ENCODE results near the gene MPC1L.
"Not testable (repeated sequence)": the region's sequence is repeated elsewhere in the genome, so short reads cannot be mapped to it uniquely, and the experiment has no call there.

The MPC1L gene

GRCh38 chrX:40623139-40623536 is at the start of gene MPC1L:
Gene MPC1L (plus strand): TSS chrX:40623428. CDS start chrX:40623566, 138 bp downstream.
- DNase-seq: no peak

DNA sequence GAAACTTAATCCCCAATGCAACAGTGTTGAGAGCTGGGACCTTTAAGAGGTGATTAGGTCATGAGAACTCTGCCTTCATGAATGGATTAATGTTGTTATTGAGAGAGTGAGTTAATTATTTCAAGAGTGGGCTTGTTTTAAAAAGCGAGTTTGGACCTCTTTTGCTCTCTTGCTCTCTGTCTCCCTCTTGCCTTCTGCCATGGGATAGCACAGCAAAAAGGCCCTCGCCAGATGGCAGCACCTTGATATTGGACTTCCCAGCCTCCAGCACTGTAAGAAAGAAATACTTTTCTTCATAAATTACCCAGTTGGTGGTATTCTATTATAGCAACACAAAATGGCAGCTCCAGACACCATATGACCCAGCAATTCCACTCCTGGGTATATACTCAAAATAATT is 49.5 kb upstream of the MPC1L start:
- DNase-seq: no peak

DNA sequence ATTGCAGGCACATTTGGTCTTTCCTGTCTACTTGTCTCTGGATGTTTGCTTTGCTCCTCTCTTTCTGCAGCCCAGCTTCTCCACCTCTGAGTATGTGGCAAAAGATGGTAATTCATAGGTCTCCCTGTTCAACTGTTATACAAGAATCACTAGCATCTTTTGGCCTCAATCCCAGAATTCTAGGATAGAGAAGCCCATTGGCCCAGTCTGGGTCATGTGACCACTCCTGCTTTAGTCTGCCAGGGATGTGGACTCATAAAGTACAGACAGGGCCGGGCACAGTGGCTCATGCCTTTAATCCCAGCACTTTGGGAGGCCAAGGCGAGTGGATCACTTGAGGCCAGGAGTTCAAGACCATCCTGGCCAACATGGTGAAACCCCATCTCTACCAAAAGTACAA is 47.8 kb upstream of the MPC1L start:
- DNase-seq: not testable (repeated sequence)

- DNase-seq: no peak
Observed at GRCh38 chrX:40576291-40576690, 46.9 kb upstream of the MPC1L start.

DNA sequence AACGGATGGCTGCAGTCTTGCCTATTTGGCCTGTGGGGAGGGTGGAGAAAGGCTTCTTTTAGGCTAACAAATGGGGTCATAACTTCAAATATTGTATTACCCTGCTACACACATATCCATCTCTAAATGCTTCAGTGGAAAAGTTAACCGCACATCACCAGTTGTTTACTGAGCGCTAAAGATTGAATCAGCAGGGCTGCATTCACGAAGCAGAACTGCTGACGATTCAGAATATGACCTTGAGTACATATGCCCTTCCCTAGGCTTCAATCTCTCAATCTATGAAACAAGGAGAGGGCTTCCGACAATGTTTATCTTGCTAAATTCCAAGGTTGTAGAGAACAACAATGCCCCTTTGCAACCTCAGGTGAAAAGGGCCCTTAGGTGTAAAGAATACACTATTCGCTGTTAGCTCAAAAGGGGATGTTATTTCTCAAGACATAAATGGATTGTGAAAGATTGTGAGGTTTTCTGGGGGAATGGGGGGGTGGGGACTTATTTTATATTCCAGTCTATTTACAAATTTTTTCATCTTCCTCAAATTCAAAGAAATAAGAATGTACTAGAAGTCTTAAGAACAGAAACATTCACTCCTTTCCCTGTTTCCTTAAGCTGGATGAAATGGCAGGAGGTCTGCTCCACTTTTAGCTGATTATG is 45.1 kb upstream of the MPC1L start:
- no peak for DNase-seq

GRCh38 chrX:40579141-40579540 is 44.1 kb upstream of the MPC1L start:
- no peak for DNase-seq

GRCh38 chrX:40579900-40580536 is 43.2 kb upstream of the MPC1L start:
- no peak for DNase-seq

DNA sequence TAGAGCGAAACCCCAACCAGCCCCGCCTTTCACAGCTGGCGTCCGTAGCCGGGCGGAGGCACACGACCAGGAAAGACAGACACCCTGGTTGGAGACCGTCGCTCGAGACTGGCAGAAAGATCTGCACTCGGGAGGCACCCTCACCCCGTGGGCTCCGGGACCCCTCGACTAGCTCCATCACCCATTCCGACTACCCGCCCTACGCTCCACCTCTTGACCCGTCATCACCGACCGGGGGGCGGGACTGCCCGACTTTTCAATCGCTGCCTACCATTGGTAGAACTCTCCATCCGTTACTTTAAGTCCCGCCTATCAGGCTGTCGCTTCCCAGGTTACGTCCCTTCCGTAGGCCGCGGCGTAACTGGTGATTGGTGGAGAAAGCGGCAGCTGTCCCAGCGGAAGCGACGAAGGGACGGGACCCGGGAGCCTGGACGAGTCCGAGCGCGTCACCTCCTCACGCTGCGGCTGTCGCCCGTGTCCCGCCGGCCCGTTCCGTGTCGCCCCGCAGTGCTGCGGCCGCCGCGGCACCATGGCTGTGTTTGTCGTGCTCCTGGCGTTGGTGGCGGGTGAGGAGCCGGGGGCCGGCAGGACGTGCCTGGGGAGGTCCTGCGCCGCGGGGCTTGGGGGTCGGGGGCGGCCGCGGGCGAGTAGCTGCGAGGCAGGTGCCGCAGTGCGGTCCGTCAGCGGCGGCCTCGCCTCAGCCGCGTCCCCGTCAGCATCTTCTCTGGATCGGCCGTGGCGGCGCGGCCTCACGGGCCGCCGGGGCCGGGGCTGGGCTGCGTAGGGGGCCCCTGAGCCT is 42.5 kb upstream of the MPC1L start, which contains the start of gene ATP6AP2:
Gene ATP6AP2 (plus strand): TSS at position 434 of the 799 bp plus-strand sequence. CDS start 96 bp downstream, at position 530.
- peak; percentile 92 for DNase-seq

- DNase-seq: no peak
Observed at GRCh38 chrX:40581336-40581920, 41.8 kb upstream of the MPC1L start.

DNA sequence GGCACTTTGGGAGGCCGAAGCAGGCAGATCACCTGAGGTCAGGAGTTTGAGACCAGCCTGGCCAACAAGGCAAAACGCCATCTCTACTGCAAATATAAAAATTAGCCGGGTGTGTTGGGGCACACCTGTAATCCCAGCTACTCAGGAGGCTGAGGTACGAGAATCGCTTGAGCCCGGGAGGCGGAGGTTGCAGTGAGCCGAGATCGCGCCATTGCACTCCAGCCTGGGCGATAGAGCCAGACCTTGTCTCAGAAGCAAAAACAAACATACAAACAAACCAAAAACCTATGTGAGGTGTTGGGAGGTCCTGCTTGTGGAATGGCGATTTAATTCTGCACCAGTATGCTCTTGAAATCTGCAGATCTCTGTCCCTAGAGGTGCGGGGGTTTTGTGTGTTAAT is 41.0 kb upstream of the MPC1L start:
- not testable (repeated sequence) for DNase-seq

- no peak for DNase-seq
Observed at GRCh38 chrX:40582811-40583210, 40.4 kb upstream of the MPC1L start.

- DNase-seq: not testable (repeated sequence)
Observed at GRCh38 chrX:40587623-40588022, 35.6 kb upstream of the MPC1L start.

- not testable (repeated sequence) for DNase-seq
Observed at GRCh38 chrX:40589616-40590321, 33.5 kb upstream of the MPC1L start.

GRCh38 chrX:40603446-40603845 is 19.8 kb upstream of the MPC1L start:
- no peak for DNase-seq

DNA sequence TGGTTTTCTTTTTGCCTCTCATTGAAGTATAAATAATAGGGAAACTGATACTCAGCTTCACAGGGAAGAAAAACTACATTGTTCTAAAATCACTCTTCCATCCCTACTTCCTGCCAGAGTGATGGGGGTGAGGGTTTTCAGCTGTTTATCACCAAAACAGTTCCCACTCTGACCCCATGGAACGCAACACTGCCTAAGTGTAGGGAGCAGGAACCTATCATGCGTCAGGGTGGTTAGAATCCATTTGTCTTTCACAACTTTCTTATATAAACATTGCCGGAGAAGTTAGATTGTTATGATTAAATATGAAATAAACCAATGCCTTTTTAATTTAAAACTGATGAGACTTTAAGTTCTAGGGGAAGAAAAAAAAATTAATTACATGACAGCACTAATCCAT is 15.8 kb upstream of the MPC1L start:
- DNase-seq: no peak

GRCh38 chrX:40612511-40612910 is 10.7 kb upstream of the MPC1L start:
- no peak for DNase-seq

- DNase-seq: no peak
Observed at GRCh38 chrX:40615976-40616375, 7.3 kb upstream of the MPC1L start.

GRCh38 chrX:40617566-40617965 is 5.7 kb upstream of the MPC1L start:
- no peak for DNase-seq

GRCh38 chrX:40622479-40623138 is 619 bp upstream of the MPC1L start:
- no peak for DNase-seq

- DNase-seq: no peak
Observed at GRCh38 chrX:40623665-40624064, 437 bp downstream of the MPC1L start.

DNA sequence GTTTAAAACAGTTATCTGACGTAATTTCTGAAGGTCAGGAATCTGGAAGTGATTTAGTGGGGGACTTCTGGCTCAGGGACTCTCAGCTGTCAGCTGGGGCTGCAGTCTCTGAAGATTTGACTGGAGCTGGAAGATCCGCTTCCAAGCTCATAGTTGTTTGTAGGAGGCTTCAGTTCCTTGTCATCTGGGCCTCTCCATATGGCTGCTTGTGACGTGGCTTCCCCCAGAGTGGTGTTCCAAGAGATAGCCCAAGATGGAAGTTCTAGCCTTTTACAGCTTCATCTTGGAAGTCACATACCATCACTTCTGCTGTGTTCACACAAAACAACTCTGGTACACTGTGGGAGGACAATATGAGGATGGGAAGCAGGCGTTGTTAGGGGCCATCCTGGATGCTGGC is 2.1 kb downstream of the MPC1L start:
- DNase-seq: no peak

GRCh38 chrX:40628506-40628905 is 5.3 kb downstream of the MPC1L start:
- DNase-seq: no peak
